ENCODE measurements around the gene PRDM16. TPM values are rescaled to one million over a fixed set of nuclear protein-coding genes. Genes with fewer than 3 reads are reported as not detected.
A peak's percentile ranks its signal among the peaks of the same experiment; 100 is the strongest.

The PRDM16 gene
- total and polyA plus RNA-seq, 2 experiments from 2014 or later, result 41.8 to 55.8 TPM

GRCh38 chr1:3126756-3127678, 58.0 kb downstream of the PRDM16 start:
- no peak overlapping the region for H3K4me3 ChIP-seq
- peak overlapping the region; percentile 36 for H3K27ac ChIP-seq
- TF ChIP-seq, protein P1, sequence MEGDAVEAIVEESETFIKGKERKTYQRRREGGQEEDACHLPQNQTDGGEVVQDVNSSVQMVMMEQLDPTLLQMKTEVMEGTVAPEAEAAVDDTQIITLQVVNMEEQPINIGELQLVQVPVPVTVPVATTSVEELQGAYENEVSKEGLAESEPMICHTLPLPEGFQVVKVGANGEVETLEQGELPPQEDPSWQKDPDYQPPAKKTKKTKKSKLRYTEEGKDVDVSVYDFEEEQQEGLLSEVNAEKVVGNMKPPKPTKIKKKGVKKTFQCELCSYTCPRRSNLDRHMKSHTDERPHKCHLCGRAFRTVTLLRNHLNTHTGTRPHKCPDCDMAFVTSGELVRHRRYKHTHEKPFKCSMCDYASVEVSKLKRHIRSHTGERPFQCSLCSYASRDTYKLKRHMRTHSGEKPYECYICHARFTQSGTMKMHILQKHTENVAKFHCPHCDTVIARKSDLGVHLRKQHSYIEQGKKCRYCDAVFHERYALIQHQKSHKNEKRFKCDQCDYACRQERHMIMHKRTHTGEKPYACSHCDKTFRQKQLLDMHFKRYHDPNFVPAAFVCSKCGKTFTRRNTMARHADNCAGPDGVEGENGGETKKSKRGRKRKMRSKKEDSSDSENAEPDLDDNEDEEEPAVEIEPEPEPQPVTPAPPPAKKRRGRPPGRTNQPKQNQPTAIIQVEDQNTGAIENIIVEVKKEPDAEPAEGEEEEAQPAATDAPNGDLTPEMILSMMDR (IDR thresholded peaks at IDR 0.05; ENCODE audit: low read depth, low read length), result no peak

GRCh38 chr1:3127738-3128137, 58.7 kb downstream of the PRDM16 start:
- peaks cover 41% of the 10 kb centered on the region for H3K4me1 ChIP-seq (ENCODE audit: low read depth)
- no peaks in the 10 kb centered on the region for H3K36me3 ChIP-seq
- no peaks in the 10 kb centered on the region for H3K9me3 ChIP-seq (ENCODE audit: low read depth)
- H3K27ac ChIP-seq, result peak overlapping the region; percentile 36
- DNase-seq (ENCODE audit: low read depth in 1 of 2, low spot score in 1 of 2), result peak in 1 of 2 donors; percentile 43
- no peaks in the 10 kb centered on the region for H3K27me3 ChIP-seq
- no peak overlapping the region for H3K4me3 ChIP-seq
- TF ChIP-seq, protein P1 (IDR thresholded peaks at IDR 0.05; ENCODE audit: low read depth, low read length), result no peak

More at GRCh38 chr1:3126756-3127678, 58.0 kb downstream of the PRDM16 start:
- peaks cover 41% of the 10 kb centered on the region for H3K4me1 ChIP-seq (ENCODE audit: low read depth)
- no peaks in the 10 kb centered on the region for H3K9me3 ChIP-seq (ENCODE audit: low read depth)
- H3K36me3 ChIP-seq, result no peaks in the 10 kb centered on the region
- DNase-seq (ENCODE audit: low read depth in 1 of 2, low spot score in 1 of 2), result peak in 1 of 2 donors; percentile 6
- H3K27me3 ChIP-seq, result no peaks in the 10 kb centered on the region

DNA sequence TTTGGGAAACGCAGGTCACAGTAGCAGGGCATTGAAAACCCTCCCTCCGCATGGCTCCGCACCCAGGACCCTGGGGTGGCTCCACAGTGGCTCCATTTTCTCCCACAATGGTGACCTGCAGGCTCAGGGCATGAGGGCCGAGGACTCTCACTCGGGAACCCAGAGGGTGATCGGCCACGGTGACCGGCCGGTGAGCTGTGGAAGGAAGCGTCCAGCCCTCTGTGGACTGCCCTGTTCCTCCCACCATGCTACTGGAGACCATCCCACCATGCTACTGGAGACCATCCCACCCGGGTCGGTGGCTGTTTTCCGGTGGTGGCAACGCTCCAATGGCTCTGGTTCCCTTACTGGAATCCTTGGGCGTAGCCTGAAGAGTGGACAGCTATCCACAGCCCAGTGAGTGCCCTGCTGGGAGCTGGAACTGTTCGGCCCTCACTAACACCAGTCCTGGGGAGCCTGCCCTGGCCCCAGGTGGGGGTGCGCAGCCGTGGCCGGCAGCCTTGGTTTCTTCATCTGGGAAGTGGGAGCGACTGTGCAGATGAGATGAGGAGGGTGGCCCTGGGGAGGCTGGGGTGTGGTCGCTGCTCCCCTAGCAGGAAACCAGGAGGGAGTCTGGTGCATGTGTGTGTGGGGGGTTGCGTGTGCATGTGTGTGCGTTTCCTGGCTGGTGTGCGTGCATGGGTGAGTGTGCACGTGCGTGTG, 59.6 kb downstream of the PRDM16 start:
- H3K4me3 ChIP-seq, result no peak overlapping the region
- TF ChIP-seq, protein P1 (IDR thresholded peaks at IDR 0.05; ENCODE audit: low read depth, low read length), result no peak
- H3K27me3 ChIP-seq, result no peaks in the 10 kb centered on the region
- peaks cover 41% of the 10 kb centered on the region for H3K4me1 ChIP-seq (ENCODE audit: low read depth)
- no peaks in the 10 kb centered on the region for H3K36me3 ChIP-seq
- H3K9me3 ChIP-seq (ENCODE audit: low read depth), result no peaks in the 10 kb centered on the region
- H3K27ac ChIP-seq, result no peak overlapping the region
- no peak for DNase-seq (ENCODE audit: low read depth in 1 of 2, low spot score in 1 of 2)

GRCh38 chr1:3129133-3129490, 60.1 kb downstream of the PRDM16 start:
- H3K36me3 ChIP-seq, result no peaks in the 10 kb centered on the region
- H3K9me3 ChIP-seq (ENCODE audit: low read depth), result no peaks in the 10 kb centered on the region
- peaks cover 41% of the 10 kb centered on the region for H3K4me1 ChIP-seq (ENCODE audit: low read depth)
- no peak overlapping the region for H3K4me3 ChIP-seq
- H3K27ac ChIP-seq, result no peak overlapping the region
- TF ChIP-seq, protein P1 (IDR thresholded peaks at IDR 0.05; ENCODE audit: low read depth, low read length), result no peak
- no peaks in the 10 kb centered on the region for H3K27me3 ChIP-seq
- DNase-seq (ENCODE audit: low read depth in 1 of 2, low spot score in 1 of 2), result no peak

- no peaks in the 10 kb centered on the region for H3K27me3 ChIP-seq
- peaks cover 43% of the 10 kb centered on the region for H3K4me1 ChIP-seq (ENCODE audit: low read depth)
- no peak for DNase-seq (ENCODE audit: low read depth in 1 of 2, low spot score in 1 of 2)
- H3K4me3 ChIP-seq, result no peak overlapping the region
- no peaks in the 10 kb centered on the region for H3K9me3 ChIP-seq (ENCODE audit: low read depth)
- TF ChIP-seq, protein P1 (IDR thresholded peaks at IDR 0.05; ENCODE audit: low read depth, low read length), result no peak
- no peak overlapping the region for H3K27ac ChIP-seq
- no peaks in the 10 kb centered on the region for H3K36me3 ChIP-seq
Observed at GRCh38 chr1:3130268-3130667, 61.3 kb downstream of the PRDM16 start.

All from cardiac muscle cell (in vitro differentiated cells and primary cell).